Neural cell (in vitro differentiated cells): Measurements from ENCODE around the gene MAGEA6. TPM values are rescaled to one million over a fixed set of nuclear protein-coding genes. Genes with fewer than 3 reads are reported as not detected.
"Not testable (repeated sequence)": the region's sequence is repeated elsewhere in the genome, so short reads cannot be mapped to it uniquely, and the experiment has no call there.

Experiments
- H2AFZ ChIP-seq: fragments of 200-600, 300-800 bp; sonication (generic), shearing (Covaris generic); 2 replicates; pipeline ENCODE4 v1.6.0; 2014; ENCODE audit warnings: low read depth, mild to moderate bottlenecking, antibody characterized with exemption, low read length, moderate library complexity
- H3F3A ChIP-seq: fragments of 200-600 bp; shearing (Covaris generic); 2 replicates; pipeline ENCODE4 v1.6.1; 2016; ENCODE audit warnings: mild to moderate bottlenecking, moderate library complexity, mixed read lengths, antibody characterized with exemption, low read length; ENCODE audit not compliant: insufficient read depth, poor library complexity, severe bottlenecking
- H3K27ac ChIP-seq: fragments of 200-600, 300-800 bp; sonication (generic), shearing (Covaris generic); 2 replicates; pipeline ENCODE4 v1.5.1; 2014; ENCODE audit warnings: mild to moderate bottlenecking, low read length, moderate library complexity
- H3K27me3 ChIP-seq: fragments of 300-800, 200-600 bp; sonication (generic), shearing (Covaris generic); 2 replicates; pipeline ENCODE4 v1.6.0; 2014; ENCODE audit warnings: mild to moderate bottlenecking, low read depth, low read length, moderate library complexity; ENCODE audit not compliant: insufficient read depth
- H3K36me3 ChIP-seq: fragments of 300-800, 200-600 bp; sonication (generic), shearing (Covaris generic); 2 replicates; pipeline ENCODE4 v1.5.1; 2014; ENCODE audit warnings: mild to moderate bottlenecking, antibody characterized with exemption, low read length, moderate library complexity; ENCODE audit not compliant: insufficient read depth
- H3K4me2 ChIP-seq: fragments of 300-800, 200-600 bp; sonication (generic), shearing (Covaris generic); 2 replicates; pipeline ENCODE4 v1.6.0; 2014; ENCODE audit warnings: mild to moderate bottlenecking, low read length
- H3K4me3 ChIP-seq: fragments of 300-800, 200-600 bp; sonication (generic), shearing (Covaris generic); 2 replicates; pipeline ENCODE4 v1.5.1; 2014; ENCODE audit warnings: mild to moderate bottlenecking, low read length, moderate library complexity
- H3K79me2 ChIP-seq: fragments of 200-600 bp; shearing (Covaris generic); replicated peaks from 2 replicates; pipeline ENCODE4 v1.6.0; 2014; ENCODE audit warnings: mild to moderate bottlenecking, low read length, moderate library complexity; ENCODE audit not compliant: insufficient read depth
- H3K9ac ChIP-seq: fragments of 300-800, 200-600 bp; sonication (generic), shearing (Covaris generic); 2 replicates; pipeline ENCODE4 v1.6.1; 2016; ENCODE audit warnings: mild to moderate bottlenecking, low read length, mixed read lengths
- H3K9me2 ChIP-seq: fragments of 200-600 bp; shearing (Covaris generic); 2 replicates; pipeline ENCODE4 v1.6.1; 2016; ENCODE audit warnings: mild to moderate bottlenecking, low read length, mixed read lengths; ENCODE audit not compliant: insufficient read depth
- H3K9me3 ChIP-seq: fragments of 200-600, 300-800 bp; sonication (generic), shearing (Covaris generic); 2 replicates; pipeline ENCODE4 v1.6.1; 2016; ENCODE audit warnings: mild to moderate bottlenecking, mixed run types, low read length, moderate library complexity, mixed read lengths
- H4K20me1 ChIP-seq: fragments of 200-600 bp; shearing (Covaris generic); 2 replicates; pipeline ENCODE4 v1.6.1; 2016; ENCODE audit warnings: mild to moderate bottlenecking, mixed run types; ENCODE audit not compliant: insufficient read depth
- polyA plus RNA-seq: library from polyadenylated mRNA; depleted of rRNA; stranded (reverse); fragments of >200 nt; gene quantifications from 2 replicates; pipeline ENCODE4 v1.2.3, GENCODE V29; 2014

MAGEA6 gene
- polyA plus RNA-seq, 1 donor from 2014 or later, result not detected

DNA sequence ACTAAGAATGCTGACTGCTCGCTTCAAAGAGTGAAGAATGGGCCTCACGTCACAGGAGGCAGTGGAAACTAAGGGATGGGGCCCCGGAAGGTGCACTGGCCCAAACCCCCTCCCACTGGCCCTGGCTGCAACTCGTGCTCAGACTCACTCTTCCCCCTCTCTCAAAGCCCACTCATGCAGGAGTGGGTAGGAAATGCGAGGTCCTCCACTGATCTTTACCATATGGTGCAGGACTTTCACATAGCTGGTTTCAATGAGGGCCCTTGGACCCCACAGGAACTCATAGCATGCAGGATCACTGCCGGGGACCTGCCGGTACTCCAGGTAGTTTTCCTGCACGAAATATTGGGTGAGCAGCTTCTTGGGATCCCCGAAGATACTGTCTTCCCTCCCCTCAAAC, 2.9 kb downstream of the MAGEA6 start:
- H3K27me3 ChIP-seq, H3K36me3 ChIP-seq, H3K4me3 ChIP-seq, H3F3A ChIP-seq, H3K9me3 ChIP-seq, H3K9me2 ChIP-seq, H4K20me1 ChIP-seq, H3K9ac ChIP-seq, H3K4me2 ChIP-seq, H2AFZ ChIP-seq, H3K27ac ChIP-seq, H3K79me2 ChIP-seq: not testable (repeated sequence)

DNA sequence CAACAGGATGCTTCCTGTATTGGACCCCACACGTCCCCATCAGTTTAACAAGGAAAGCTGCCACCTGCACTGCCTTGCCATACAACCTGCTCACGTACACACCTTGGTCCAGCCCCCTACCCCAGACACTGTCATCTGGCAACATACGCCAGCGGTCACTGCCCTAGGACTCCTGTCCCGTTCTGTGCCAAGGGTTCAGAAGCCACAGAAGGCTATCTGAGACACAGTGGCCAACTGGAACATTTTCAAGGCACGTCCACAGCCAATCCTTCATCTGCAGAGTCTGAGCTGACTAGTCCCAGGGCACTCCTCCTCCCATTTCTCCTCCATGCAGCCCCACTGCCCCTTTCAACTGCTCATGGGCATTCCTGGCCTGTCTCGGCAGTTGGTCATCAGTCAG, 7.9 kb downstream of the MAGEA6 start:
- H4K20me1 ChIP-seq, H3K9me2 ChIP-seq, H3K27me3 ChIP-seq, H3F3A ChIP-seq, H2AFZ ChIP-seq, H3K27ac ChIP-seq, H3K9me3 ChIP-seq, H3K4me3 ChIP-seq, H3K4me2 ChIP-seq, H3K9ac ChIP-seq, H3K36me3 ChIP-seq, H3K79me2 ChIP-seq: not testable (repeated sequence)

DNA sequence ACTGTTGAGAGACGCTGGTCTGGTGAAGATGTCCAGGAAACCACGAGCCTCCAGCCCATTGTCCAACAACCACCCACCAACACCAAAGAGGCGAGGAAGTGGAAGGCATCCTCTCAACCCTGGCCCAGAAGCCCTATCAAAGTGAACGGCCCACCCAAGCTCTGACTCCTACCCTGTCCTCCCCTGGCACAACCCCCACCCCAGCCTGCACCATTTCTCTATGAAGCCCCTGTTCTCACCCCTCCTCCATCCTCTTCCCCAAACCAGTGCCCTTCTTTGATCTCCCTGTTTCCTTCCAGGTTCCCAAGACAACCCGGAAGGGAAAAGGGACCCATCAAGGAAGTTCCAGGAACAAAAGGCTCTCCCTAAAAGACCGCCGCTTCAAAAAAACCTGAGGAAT, 9.9 kb downstream of the MAGEA6 start:
- not testable (repeated sequence) for H3K79me2 ChIP-seq, H3K9me2 ChIP-seq, H3K4me2 ChIP-seq, H2AFZ ChIP-seq, H3K27me3 ChIP-seq, H3K27ac ChIP-seq, H3K36me3 ChIP-seq, H3K4me3 ChIP-seq, H3K9me3 ChIP-seq, H4K20me1 ChIP-seq, H3F3A ChIP-seq, H3K9ac ChIP-seq

DNA sequence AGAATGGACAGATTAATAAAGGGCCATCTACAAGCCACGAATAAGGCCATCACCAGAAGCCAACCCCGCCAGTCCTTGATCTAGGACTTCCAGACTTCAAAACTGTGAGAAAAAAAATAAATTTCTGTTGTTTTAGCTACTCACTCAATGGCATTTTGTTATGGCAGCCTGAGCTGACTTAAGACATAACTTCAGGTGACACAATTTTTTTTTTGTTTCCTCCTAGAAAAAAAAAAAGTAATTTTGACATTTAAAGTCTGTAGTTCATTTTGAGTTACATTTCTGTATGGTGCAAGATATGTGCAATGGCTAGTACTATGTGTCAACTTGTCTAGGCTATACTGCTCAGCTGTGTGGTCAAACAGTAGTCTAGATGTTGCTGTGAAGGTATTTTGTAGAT, 10.6 kb downstream of the MAGEA6 start, which contains the start of gene CSAG3:
Gene CSAG3, plus strand, starts transcription at position 301 of the 400 bp plus-strand sequence.
- not testable (repeated sequence) for H2AFZ ChIP-seq, H3K36me3 ChIP-seq, H3F3A ChIP-seq, H4K20me1 ChIP-seq, H3K27me3 ChIP-seq, H3K79me2 ChIP-seq, H3K9me2 ChIP-seq, H3K9me3 ChIP-seq, H3K27ac ChIP-seq, H3K4me2 ChIP-seq, H3K9ac ChIP-seq, H3K4me3 ChIP-seq

DNA sequence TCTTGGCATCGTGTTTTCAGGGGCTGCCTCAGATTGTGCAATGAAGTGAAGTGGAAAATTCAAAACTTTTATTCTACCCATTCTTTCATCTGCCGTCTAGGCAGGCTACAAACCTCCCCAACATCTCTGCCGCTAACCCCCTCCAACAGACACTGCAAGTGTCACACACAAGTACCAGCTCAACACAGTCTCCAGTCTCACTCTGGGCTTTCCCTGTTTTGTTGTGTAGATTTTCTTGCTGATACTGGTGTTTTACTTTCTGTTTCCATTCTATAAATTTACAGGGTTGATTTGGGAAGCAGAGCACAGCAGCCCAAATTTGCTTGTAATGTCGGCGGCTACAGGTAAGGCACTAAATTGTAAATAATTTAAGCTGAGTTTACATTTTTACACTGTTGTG, 14.6 kb downstream of the MAGEA6 start:
- not testable (repeated sequence) for H3K4me3 ChIP-seq, H3K4me2 ChIP-seq, H3K79me2 ChIP-seq, H3K36me3 ChIP-seq, H3K9me2 ChIP-seq, H3K9ac ChIP-seq, H3K27me3 ChIP-seq, H3K27ac ChIP-seq, H3F3A ChIP-seq, H4K20me1 ChIP-seq, H3K9me3 ChIP-seq, H2AFZ ChIP-seq

DNA sequence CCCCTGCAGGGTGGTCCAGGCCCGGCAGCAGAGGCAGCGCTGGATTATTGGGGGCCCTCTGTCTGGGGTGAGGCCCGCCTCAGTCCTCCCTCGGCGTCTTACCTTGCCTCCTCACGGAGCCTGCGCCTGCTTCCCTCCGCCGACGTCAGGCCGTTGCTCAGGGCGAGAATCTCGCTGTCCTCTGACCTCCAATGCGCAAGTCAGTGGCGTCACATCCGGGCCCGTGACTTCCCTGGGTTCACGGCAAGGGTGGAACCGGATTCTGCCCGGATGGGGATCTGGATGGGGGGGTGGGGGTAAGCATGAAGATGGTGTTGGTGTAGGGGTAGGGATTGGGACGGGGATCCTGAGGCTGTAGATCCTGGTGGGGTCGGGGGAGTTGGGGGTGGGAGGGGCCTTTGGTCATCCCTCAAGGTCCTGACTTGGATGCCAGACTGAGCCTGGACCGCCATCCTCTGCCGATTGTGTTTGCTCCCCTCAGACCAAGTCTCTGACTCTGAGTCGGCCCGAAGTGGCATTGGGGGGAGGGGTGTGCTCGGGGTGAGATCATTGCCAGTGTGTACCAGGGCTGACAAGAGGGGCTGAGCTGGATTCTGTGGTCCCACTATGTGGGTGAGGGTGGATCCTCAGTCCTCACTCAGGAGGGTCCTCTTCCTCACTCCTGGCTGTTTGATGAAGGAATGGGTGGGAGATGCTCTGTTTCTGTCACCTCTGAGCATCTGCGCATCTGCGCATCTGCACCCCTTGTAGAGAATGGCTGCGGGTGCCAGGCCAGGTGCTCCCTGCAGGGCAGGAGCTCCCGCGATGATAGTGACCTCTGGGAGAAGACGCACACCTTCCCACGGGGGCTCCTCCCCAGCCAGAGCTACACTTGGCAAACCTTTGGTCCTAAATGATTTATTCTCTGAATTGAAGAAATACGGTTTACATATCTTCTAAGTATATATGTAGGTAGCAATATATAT, 15.5 kb downstream of the MAGEA6 start, which contains the start of gene MAGEA2:
Gene MAGEA2, minus strand, starts transcription at position 157 of the 965 bp plus-strand sequence. CDS start 2,479 bp downstream, outside the sequence.
- not testable (repeated sequence) for H3F3A ChIP-seq, H3K4me3 ChIP-seq, H2AFZ ChIP-seq, H4K20me1 ChIP-seq, H3K27ac ChIP-seq, H3K36me3 ChIP-seq, H3K9ac ChIP-seq, H3K9me2 ChIP-seq, H3K4me2 ChIP-seq, H3K79me2 ChIP-seq, H3K27me3 ChIP-seq, H3K9me3 ChIP-seq
